GM18951 (cell line): ENCODE results near the gene SNTB2.
"Not testable (repeated sequence)": the region's sequence is repeated elsewhere in the genome, so short reads cannot be mapped to it uniquely, and the experiment has no call there.

Experiments used
- POLR2A ChIP-seq: IDR thresholded peaks from 4 replicates; pipeline ENCODE4 v1.6.1; 2011; ENCODE audit warnings: mild to moderate bottlenecking; ENCODE audit not compliant: insufficient read length, insufficient read depth; ENCODE audit errors: extremely low read depth
- in situ Hi-C: fragments of 300-500 bp; cut with MboI; formaldehyde crosslinking; loops from one replicate; pipeline ENCODE4 v1.12.0; 2022; ENCODE audit warnings: low sequenced_read_pairs, mixed read lengths, inconsistent platforms; ENCODE audit not compliant: unreplicated experiment

SNTB2 gene

GRCh38 chr16:69260506-69260905, 73.5 kb downstream of the SNTB2 start:
- in situ Hi-C loops = loop anchor here (10.0 kb wide), 1 partner anchor 106 kb away; no protein-coding TSS in a partner anchor
- no peak for TF ChIP-seq POLR2A

GRCh38 chr16:69266334-69267063, 79.5 kb downstream of the SNTB2 start:
- no peak for TF ChIP-seq POLR2A
- in situ Hi-C loops = loop anchor here (10.0 kb wide), 1 partner anchor 112 kb away; no protein-coding TSS in a partner anchor

GRCh38 chr16:69267633-69268032, 80.7 kb downstream of the SNTB2 start:
- in situ Hi-C loops = loop anchor here (10.0 kb wide), 1 partner anchor 113 kb away; no protein-coding TSS in a partner anchor

GRCh38 chr16:69270395-69270794, 83.4 kb downstream of the SNTB2 start:
- in situ Hi-C loops = no loop called here
- no peak for TF ChIP-seq POLR2A

More at GRCh38 chr16:69267633-69268032, 80.7 kb downstream of the SNTB2 start:
- TF ChIP-seq POLR2A = no peak

GRCh38 chr16:69270831-69271230, 83.9 kb downstream of the SNTB2 start:
- in situ Hi-C loops = no loop called here
- no peak for TF ChIP-seq POLR2A

GRCh38 chr16:69273009-69273408, 86.0 kb downstream of the SNTB2 start:
- TF ChIP-seq POLR2A = no peak
- in situ Hi-C loops = no loop called here

GRCh38 chr16:69274699-69275235, 87.8 kb downstream of the SNTB2 start:
- in situ Hi-C loops = no loop called here
- no peak for TF ChIP-seq POLR2A

- in situ Hi-C loops = no loop called here
- no peak for TF ChIP-seq POLR2A
Observed at GRCh38 chr16:69276148-69277115, 89.5 kb downstream of the SNTB2 start.

- no peak for TF ChIP-seq POLR2A
- in situ Hi-C loops = no loop called here
Observed at GRCh38 chr16:69277413-69277812, 90.4 kb downstream of the SNTB2 start.

- in situ Hi-C loops = loop anchor here (10.0 kb wide), 1 partner anchor 139 kb away; no protein-coding TSS in a partner anchor
- TF ChIP-seq POLR2A = no peak
Observed at GRCh38 chr16:69283851-69284250, 96.9 kb downstream of the SNTB2 start.

GRCh38 chr16:69285240-69285639, 98.3 kb downstream of the SNTB2 start:
- TF ChIP-seq POLR2A = no peak
- in situ Hi-C loops = loop anchor here (10.0 kb wide), 1 partner anchor 140 kb away; no protein-coding TSS in a partner anchor

- in situ Hi-C loops = loop anchor here (10.0 kb wide), 1 partner anchor 142 kb away; no protein-coding TSS in a partner anchor
- TF ChIP-seq POLR2A = no peak
Observed at GRCh38 chr16:69286941-69287713, 100.2 kb downstream of the SNTB2 start.

- in situ Hi-C loops = not testable (repeated sequence)
Observed at GRCh38 chr16:69291657-69292056, 104.7 kb downstream of the SNTB2 start.

GRCh38 chr16:69293401-69293800, 106.4 kb downstream of the SNTB2 start:
- no peak for TF ChIP-seq POLR2A
- in situ Hi-C loops = no loop called here
